HepG2 (cell line): Measurements from ENCODE around the gene CPVL. TPM values are rescaled to one million over a fixed set of nuclear protein-coding genes. Genes with fewer than 3 reads are reported as not detected.

Source experiments
- ATAC-seq: fragments of 200-7000 bp; cut with Tn5 transposase; 3 replicates; pipeline ENCODE4 v1.9.1; 2020; ENCODE audit warnings: mild to moderate bottlenecking, moderate library complexity
- BruUV-seq: library from RNA; stranded (reverse); fragments of 400-500 nt; replicated peaks from 2 replicates; lab custom pipeline; 2021; lab: Mats Ljungman, UMichigan
- CTCF ChIA-PET: fragments of 300-600 bp; formaldehyde crosslinking; extraction: SDS; loops from one replicate; lab custom pipeline; 2021; ENCODE audit warnings: low total read pairs, inconsistent platforms, low intra/inter-chr PET ratio; lab: Yijun Ruan, JAX
- POLR2A ChIA-PET: fragments of 350-600 bp; sonication (Branson Sonifier 250); formaldehyde crosslinking; loops from one replicate; lab custom pipeline; 2020; ENCODE audit warnings: antibody characterized with exemption, inconsistent platforms; lab: Yijun Ruan, JAX
- DNase-seq: peaks from one replicate; pipeline ENCODE4 v3.0.0-alpha.2; 2015; ENCODE audit warnings: low spot score
- FAIRE-seq: peaks from 3 replicates; lab custom pipeline; 2011; peaks lifted over from hg19 to GRCh38; lab: Jason Lieb, UNC
- H2AFZ ChIP-seq: one replicate; pipeline ENCODE4 v1.6.1; 2011; ENCODE audit warnings: low read length, inconsistent platforms
- H3K27ac ChIP-seq: fragments of 300-600 bp; 3 replicates; pipeline ENCODE4 v1.8.0; 2011; ENCODE audit warnings: mixed run types, mild to moderate bottlenecking, mixed read lengths, low read length, inconsistent platforms; ENCODE audit not compliant: insufficient read depth; ENCODE audit errors: extremely low read length
- H3K27me3 ChIP-seq, 2 experiments: fragments of 200-600 bp in 1 of 2; 2 replicates in 1 of 2; 3 replicates in 1 of 2; pipeline versions ENCODE4 v1.6.0 to v1.8.0; 2011; ENCODE audit warnings: low read length in 2 of 2, mild to moderate bottlenecking in 2 of 2, moderate library complexity in 2 of 2, inconsistent platforms in 1 of 2; ENCODE audit not compliant: insufficient read depth in 2 of 2, control insufficient read depth in 1 of 2
- H3K36me3 ChIP-seq, 2 experiments: fragments of 200-600 bp in 1 of 2; replicated peaks in 1 of 2; 2 replicates in 1 of 2; 3 replicates in 1 of 2; pipeline versions ENCODE4 v1.5.1 to v1.8.0; 2011; ENCODE audit warnings: low read length in 2 of 2, inconsistent platforms in 1 of 2; ENCODE audit not compliant: insufficient read depth in 2 of 2, control insufficient read depth in 1 of 2
- H3K4me1 ChIP-seq: 2 replicates; pipeline ENCODE4 v1.5.1; 2012; ENCODE audit warnings: low read length, inconsistent platforms; ENCODE audit not compliant: insufficient read depth
- H3K4me2 ChIP-seq: 2 replicates; pipeline ENCODE4 v1.6.0; 2011; ENCODE audit warnings: low read depth, low read length, inconsistent platforms
- H3K4me3 ChIP-seq, 3 experiments: fragments of 200-600 bp in 1 of 3; sonication (generic), shearing (Covaris generic) in 1 of 3; replicated peaks in 1 of 3; 2 replicates each; pipeline ENCODE4 v1.5.1; 2011 to 2016; ENCODE audit warnings: low read length in 3 of 3, inconsistent platforms in 2 of 3, low read depth in 2 of 3, mild to moderate bottlenecking in 2 of 3, control low read depth in 1 of 3, mixed read lengths in 1 of 3; ENCODE audit not compliant: insufficient read depth in 1 of 3
- H3K79me2 ChIP-seq: one replicate; pipeline ENCODE4 v1.6.1; 2011; ENCODE audit warnings: low read length, inconsistent platforms; ENCODE audit not compliant: insufficient read depth
- H3K9ac ChIP-seq: 2 replicates; pipeline ENCODE4 v1.6.0; 2011; ENCODE audit warnings: mild to moderate bottlenecking, low read depth, low read length, inconsistent platforms; ENCODE audit not compliant: insufficient read depth
- H3K9me3 ChIP-seq: 2 replicates; pipeline ENCODE4 v1.5.1; 2012; ENCODE audit warnings: mild to moderate bottlenecking, low read length
- H4K20me1 ChIP-seq: 2 replicates; pipeline ENCODE4 v1.6.0; 2011; ENCODE audit warnings: inconsistent platforms, mild to moderate bottlenecking, low read length, moderate library complexity; ENCODE audit not compliant: insufficient read depth
- CEBPB ChIP-seq: IDR thresholded peaks from 2 replicates; pipeline ENCODE4 v1.6.1; 2011; ENCODE audit warnings: low read depth, low read length, improper control_type of control experiment, borderline replicate concordance
- PHB2 ChIP-seq: fragments of 450-650 bp; IDR thresholded peaks from 2 replicates; pipeline ENCODE4 v1.6.1; 2018; ENCODE audit not compliant: partially characterized antibody
- WGBS: methylation state at CpG from one replicate; pipeline ENCODE4 v1.1.6; 2017; ENCODE audit warnings: low lambda C conversion rate; 5-methylcytosine and 5-hydroxymethylcytosine counted together
- in situ Hi-C: cut with HindIII; loops from 2 replicates; pipeline ENCODE4 v1.10.0; 2017; ENCODE audit warnings: low pct_unique_long_range_greater_than_20kb; ENCODE audit not compliant: extremely low pct_ligation_motif_present
- intact Hi-C: fragments of 100-400 bp; cut with micrococcal nuclease; formaldehyde crosslinking; loops from one replicate; pipeline ENCODE4 v1.10.0; 2022; ENCODE audit not compliant: unreplicated experiment
- polyA plus RNA-seq, 8 experiments: library from polyadenylated mRNA; depleted of rRNA in 3 of 8; stranded (reverse) in 7 of 8; unstranded in 1 of 8; fragments of >200 nt; fragmentation: Illumina TruSeq in 4 of 8; extraction: Trizol in 4 of 8; gene quantifications; 2 replicates each; pipeline versions ENCODE4 v1.2.1 to v1.2.3, GENCODE V29; 2011 to 2016; ENCODE audit warnings: low read depth in 4 of 8, missing spikeins in 1 of 8, mixed read lengths in 1 of 8; ENCODE audit not compliant: insufficient read depth in 1 of 8
- total RNA-seq, 5 experiments: library from RNA; depleted of rRNA; stranded (reverse); fragments of >200 nt; fragmentation: Illumina TruSeq; extraction: Trizol; gene quantifications; 2 replicates each; pipeline ENCODE4 v1.2.3, GENCODE V29; 2016; ENCODE audit warnings: low read depth in 1 of 5
- TF ChIP-seq, protein P1 (sequence below): sonication (generic); formaldehyde crosslinking; IDR thresholded peaks from 2 replicates; pipeline ENCODE4 v1.5.0; 2020; ENCODE audit warnings: missing genetic modification reagents
- TF ChIP-seq, protein P2 (sequence below): sonication (generic); formaldehyde crosslinking; IDR thresholded peaks from 2 replicates; pipeline ENCODE4 v1.4.0; 2020; ENCODE audit warnings: mild to moderate bottlenecking, missing genetic modification reagents

CPVL gene
- total and polyA plus RNA-seq, 2 of the 13 experiments (the other 11 are each of a cell fraction or from before 2014, with no cell fraction given) = 59.2 to 294 TPM

DNA sequence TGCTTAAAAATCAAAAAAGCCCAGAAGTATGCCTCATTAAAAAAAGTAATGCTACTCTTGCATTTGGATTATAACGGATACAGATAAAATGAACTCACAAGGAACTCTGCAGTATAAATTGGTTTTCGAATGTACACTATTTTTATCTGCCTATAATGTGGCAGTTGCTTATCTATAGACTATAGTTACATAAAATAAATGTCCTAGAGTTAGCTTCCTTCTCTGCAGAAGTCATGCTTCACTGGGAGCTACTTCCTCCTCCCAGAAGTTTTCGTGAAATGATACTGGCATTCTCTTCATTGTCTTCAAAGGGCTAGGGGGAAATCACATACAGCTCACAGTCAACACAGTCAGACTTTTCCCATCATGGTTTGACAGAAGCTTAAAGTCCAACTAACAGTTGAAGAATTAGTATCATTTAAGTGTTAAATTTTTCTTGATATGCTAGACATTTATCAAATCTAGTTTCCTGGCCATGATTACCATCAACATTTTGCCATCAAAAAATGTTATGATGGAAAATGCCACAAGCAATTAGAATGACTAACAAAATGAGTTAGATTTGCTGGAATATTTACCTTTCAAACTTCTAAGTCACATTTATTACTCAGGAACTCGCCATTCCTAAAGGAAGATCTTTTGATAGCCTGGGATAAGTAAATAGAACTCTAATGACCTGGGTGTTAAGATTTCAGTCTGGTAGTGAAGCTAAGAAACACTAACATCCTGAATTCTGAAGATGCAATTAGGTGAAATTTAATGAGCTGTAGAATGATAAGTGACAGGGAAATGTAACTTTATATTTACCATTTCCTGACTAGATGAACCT is 100.9 kb downstream of the CPVL start (continued):
- TF ChIP-seq, protein P1, sequence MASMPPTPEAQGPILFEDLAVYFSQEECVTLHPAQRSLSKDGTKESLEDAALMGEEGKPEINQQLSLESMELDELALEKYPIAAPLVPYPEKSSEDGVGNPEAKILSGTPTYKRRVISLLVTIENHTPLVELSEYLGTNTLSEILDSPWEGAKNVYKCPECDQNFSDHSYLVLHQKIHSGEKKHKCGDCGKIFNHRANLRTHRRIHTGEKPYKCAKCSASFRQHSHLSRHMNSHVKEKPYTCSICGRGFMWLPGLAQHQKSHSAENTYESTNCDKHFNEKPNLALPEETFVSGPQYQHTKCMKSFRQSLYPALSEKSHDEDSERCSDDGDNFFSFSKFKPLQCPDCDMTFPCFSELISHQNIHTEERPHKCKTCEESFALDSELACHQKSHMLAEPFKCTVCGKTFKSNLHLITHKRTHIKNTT = no peak
- TF ChIP-seq PHB2 = no peak

DNA sequence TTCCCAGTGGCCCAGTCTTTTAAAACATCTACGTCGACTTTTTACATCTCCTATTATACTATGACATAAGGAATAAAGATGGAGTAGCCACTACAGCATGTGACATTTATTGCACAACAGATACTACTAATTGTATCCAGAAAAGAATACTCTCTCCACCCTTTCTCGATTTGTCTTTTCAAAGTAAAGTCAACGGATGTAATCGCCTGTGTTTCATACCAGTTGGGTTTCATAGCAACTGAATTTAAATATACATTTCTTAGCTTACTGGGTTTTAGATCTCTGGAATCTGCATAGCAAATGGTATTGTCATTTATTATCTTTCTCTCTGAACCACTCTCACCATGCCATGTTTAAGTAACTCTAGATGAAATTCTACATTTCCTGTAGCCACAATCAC is 101.8 kb downstream of the CPVL start:
- POLR2A ChIA-PET = no interaction called here
- WGBS = 94% methylated on average over 5 of the region's 5 CpGs
- CTCF ChIA-PET = no interaction called here
- H3K27me3 ChIP-seq = no peaks in the 10 kb centered on the region
- no peaks in the 10 kb centered on the region for H4K20me1 ChIP-seq
- TF ChIP-seq, protein P2, sequence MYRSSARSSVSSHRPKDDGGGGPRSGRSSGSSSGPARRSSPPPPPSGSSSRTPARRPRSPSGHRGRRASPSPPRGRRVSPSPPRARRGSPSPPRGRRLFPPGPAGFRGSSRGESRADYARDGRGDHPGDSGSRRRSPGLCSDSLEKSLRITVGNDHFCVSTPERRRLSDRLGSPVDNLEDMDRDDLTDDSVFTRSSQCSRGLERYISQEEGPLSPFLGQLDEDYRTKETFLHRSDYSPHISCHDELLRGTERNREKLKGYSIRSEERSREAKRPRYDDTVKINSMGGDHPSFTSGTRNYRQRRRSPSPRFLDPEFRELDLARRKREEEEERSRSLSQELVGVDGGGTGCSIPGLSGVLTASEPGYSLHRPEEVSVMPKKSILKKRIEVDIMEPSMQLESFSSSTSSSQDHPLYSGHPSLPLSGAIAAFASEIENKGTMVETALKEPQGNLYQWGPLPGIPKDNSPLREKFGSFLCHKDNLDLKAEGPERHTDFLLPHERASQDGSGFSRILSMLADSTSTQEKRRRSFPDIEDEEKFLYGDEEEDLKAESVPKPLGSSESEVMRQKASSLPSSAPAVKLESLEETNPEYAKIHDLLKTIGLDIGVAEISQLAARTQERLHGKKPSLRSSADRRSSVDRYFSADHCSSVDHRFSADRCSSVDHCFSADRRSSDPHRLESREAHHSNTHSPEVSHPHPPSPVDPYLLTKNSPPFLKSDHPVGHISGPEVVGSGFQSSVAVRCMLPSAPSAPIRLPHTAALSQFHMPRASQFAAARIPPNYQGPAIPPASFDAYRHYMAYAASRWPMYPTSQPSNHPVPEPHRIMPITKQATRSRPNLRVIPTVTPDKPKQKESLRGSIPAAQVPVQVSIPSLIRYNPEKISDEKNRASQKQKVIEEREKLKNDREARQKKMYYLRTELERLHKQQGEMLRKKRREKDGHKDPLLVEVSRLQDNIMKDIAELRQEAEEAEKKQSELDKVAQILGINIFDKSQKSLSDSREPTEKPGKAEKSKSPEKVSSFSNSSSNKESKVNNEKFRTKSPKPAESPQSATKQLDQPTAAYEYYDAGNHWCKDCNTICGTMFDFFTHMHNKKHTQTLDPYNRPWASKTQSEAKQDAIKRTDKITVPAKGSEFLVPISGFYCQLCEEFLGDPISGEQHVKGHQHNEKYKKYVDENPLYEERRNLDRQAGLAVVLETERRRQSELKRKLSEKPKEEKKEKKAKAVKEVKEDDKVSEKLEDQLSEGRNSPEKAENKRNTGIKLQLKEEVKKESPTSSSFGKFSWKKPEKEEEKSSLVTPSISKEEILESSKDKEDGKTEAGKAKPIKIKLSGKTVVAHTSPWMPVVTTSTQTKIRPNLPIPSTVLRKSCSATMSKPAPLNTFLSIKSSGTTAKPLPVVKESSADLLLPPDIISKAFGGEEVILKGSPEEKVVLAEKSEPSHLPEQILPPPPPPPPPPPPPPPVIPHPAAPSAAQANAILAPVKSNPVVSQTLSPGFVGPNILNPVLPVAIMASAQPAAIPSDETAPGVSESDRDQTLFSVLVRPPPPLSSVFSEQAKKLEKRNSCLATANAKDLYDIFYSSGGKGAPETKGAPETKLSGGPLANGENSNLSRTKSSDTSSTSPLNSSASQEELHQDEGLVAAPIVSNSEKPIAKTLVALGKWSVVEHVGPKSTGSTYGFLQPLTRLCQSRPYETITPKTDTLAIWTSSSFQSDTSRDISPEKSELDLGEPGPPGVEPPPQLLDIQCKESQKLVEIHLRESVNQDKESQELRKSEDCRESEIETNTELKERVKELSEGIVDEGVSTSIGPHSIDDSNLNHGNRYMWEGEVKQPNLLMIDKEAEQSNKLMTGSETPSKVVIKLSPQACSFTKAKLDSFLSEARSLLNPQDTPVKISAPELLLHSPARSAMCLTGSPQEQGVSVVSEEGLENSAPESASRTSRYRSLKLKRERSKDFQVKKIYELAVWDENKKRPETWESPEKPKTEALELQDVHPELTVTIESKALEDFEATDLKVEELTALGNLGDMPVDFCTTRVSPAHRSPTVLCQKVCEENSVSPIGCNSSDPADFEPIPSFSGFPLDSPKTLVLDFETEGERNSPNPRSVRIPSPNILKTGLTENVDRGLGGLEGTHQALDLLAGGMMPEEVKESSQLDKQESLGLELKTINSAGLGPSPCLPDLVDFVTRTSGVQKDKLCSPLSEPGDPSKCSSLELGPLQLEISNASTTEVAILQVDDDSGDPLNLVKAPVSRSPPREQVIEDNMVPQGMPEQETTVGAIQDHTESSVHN (CRISPR knock-in tag) = no peak
- 0 out of 2 replicates have a peak, but pooled peaks have one; percentile 34 for TF ChIP-seq CEBPB
- no peak overlapping the region for H3K4me2 ChIP-seq
- DNase-seq = no peak
- ATAC-seq = no peak
- H3K36me3 ChIP-seq = no peaks in the 10 kb centered on the region
- no TSS peak for BruUV-seq
- no peak overlapping the region for H3K9ac ChIP-seq
- no peaks in the 10 kb centered on the region for H3K79me2 ChIP-seq
- no peaks in the 10 kb centered on the region for H3K9me3 ChIP-seq
- intact Hi-C loops = no loop called here
- no peak overlapping the region for H3K27ac ChIP-seq
- no peak overlapping the region for H2AFZ ChIP-seq
- in situ Hi-C loops = no loop called here
- H3K4me1 ChIP-seq = no peaks in the 10 kb centered on the region
- H3K4me3 ChIP-seq = no peak overlapping the region
- FAIRE-seq = no peak
